ENCODE data around the gene TOX4.

DNA sequence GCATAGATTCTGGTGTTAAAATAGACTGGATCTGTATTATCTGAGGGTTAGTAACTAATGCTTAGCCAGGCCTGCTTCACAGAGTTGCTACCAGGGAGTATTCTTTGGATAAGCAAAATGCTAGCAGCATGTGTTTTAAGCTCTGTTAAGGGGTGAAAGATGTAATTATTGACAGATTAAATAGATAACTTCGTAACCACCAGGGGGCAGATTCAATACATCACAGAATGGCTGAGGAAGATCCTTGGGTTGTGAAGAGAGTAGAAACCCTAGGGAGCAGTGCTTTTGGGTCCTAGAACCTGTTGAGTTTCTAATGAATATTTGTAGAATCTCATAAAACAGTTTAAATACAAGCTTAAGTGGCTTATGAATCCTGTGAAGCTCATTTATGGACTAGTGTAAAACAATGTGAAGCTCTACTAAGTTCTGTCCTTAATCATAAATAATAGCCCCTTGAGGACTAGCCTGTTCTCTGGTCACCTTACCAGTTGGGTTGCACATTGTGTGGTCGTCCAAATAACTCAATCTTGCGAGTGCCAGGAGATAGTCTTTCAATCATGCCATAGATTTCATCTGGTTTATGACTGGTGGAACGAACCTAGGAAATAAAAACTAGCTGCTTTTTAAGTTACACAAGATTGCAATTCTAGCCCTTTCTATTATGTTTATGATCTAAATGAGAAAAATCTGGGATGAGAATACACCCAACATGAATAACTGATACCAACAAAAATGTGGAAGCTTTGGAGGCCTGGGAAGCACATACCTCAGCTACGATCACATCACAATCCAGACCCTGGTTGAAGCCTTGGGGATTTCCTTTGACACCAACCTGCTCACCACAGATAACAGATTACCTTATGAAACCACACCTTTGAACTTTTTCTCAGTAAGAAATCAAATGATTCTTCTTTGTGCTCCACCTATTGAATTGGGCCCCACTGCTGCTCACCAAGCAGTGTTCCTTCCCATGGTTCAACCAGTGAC lies 21.8 kb downstream of the TOX4 start:
- TF ChIP-seq, protein P1, sequence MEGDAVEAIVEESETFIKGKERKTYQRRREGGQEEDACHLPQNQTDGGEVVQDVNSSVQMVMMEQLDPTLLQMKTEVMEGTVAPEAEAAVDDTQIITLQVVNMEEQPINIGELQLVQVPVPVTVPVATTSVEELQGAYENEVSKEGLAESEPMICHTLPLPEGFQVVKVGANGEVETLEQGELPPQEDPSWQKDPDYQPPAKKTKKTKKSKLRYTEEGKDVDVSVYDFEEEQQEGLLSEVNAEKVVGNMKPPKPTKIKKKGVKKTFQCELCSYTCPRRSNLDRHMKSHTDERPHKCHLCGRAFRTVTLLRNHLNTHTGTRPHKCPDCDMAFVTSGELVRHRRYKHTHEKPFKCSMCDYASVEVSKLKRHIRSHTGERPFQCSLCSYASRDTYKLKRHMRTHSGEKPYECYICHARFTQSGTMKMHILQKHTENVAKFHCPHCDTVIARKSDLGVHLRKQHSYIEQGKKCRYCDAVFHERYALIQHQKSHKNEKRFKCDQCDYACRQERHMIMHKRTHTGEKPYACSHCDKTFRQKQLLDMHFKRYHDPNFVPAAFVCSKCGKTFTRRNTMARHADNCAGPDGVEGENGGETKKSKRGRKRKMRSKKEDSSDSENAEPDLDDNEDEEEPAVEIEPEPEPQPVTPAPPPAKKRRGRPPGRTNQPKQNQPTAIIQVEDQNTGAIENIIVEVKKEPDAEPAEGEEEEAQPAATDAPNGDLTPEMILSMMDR (IDR thresholded peaks at IDR 0.05), result peak; percentile 33 to 56 (median 51)
- TF ChIP-seq POLR2AphosphoS5 (IDR thresholded peaks at IDR 0.05), result no peak

Data from breast epithelium (tissue), 3 donors.